Astrocyte (in vitro differentiated cells and primary cell): ENCODE data around the gene MYH9. TPM values are rescaled to one million over a fixed set of nuclear protein-coding genes. Genes with fewer than 3 reads are reported as not detected.
A peak's percentile ranks its signal among the peaks of the same experiment; 100 is the strongest.

ENCODE experiments used
- DNase-seq: peaks from one replicate; pipeline ENCODE4 v3.0.0-alpha.2; 2010; ENCODE audit warnings: low read depth
- FAIRE-seq: peaks from 2 replicates; lab custom pipeline; 2011; peaks lifted over from hg19 to GRCh38; lab: Jason Lieb, UNC
- H2AFZ ChIP-seq: 2 replicates; pipeline ENCODE4 v1.6.0; 2012; ENCODE audit warnings: low read depth, low read length, inconsistent platforms
- H3K27ac ChIP-seq: 2 replicates; pipeline ENCODE4 v1.5.1; 2011; ENCODE audit warnings: low read depth, low read length, inconsistent platforms
- H3K27me3 ChIP-seq: 2 replicates; pipeline ENCODE4 v1.6.0; 2011; ENCODE audit warnings: low read length, inconsistent platforms; ENCODE audit not compliant: insufficient read depth
- H3K36me3 ChIP-seq: 2 replicates; pipeline ENCODE4 v1.5.1; 2011; ENCODE audit warnings: low read length, inconsistent platforms; ENCODE audit not compliant: insufficient read depth
- H3K4me1 ChIP-seq: 2 replicates; pipeline ENCODE4 v1.5.1; 2011; ENCODE audit warnings: low read length, inconsistent platforms; ENCODE audit not compliant: insufficient read depth
- H3K4me2 ChIP-seq: 2 replicates; pipeline ENCODE4 v1.6.0; 2012; ENCODE audit warnings: low read length, inconsistent platforms
- H3K4me3 ChIP-seq: 2 replicates; pipeline ENCODE4 v1.5.1; 2011; ENCODE audit warnings: low read depth, mild to moderate bottlenecking, low read length, inconsistent platforms; ENCODE audit not compliant: insufficient read depth
- H3K79me2 ChIP-seq: 2 replicates; pipeline ENCODE4 v1.6.0; 2012; ENCODE audit warnings: mild to moderate bottlenecking, low read length, inconsistent platforms; ENCODE audit not compliant: insufficient read depth
- H3K9ac ChIP-seq: 2 replicates; pipeline ENCODE4 v1.6.0; 2012; ENCODE audit warnings: mild to moderate bottlenecking, low read length, inconsistent platforms
- H3K9me3 ChIP-seq: 2 replicates; pipeline ENCODE4 v1.5.1; 2012; ENCODE audit warnings: low read depth, mild to moderate bottlenecking, low read length, inconsistent platforms; ENCODE audit not compliant: insufficient read depth
- H4K20me1 ChIP-seq: 2 replicates; pipeline ENCODE4 v1.6.0; 2012; ENCODE audit warnings: low read length, inconsistent platforms; ENCODE audit not compliant: insufficient read depth
- H3K27ac Mint-ChIP-seq: one replicate; pipeline ENCODE4 v1.8.0; 2021; ENCODE audit warnings: mild to moderate bottlenecking, mixed read lengths; ENCODE audit not compliant: unreplicated experiment
- H3K27me3 Mint-ChIP-seq: one replicate; pipeline ENCODE4 v1.8.0; 2021; ENCODE audit warnings: low read depth, mixed read lengths; ENCODE audit not compliant: unreplicated experiment
- H3K36me3 Mint-ChIP-seq: one replicate; pipeline ENCODE4 v1.8.0; 2021; ENCODE audit warnings: low read depth, mixed read lengths; ENCODE audit not compliant: unreplicated experiment
- H3K4me1 Mint-ChIP-seq: one replicate; pipeline ENCODE4 v1.8.0; 2021; ENCODE audit warnings: low read depth, mixed read lengths; ENCODE audit not compliant: unreplicated experiment
- H3K4me3 Mint-ChIP-seq: one replicate; pipeline ENCODE4 v1.8.0; 2021; ENCODE audit warnings: mild to moderate bottlenecking, moderate library complexity, mixed read lengths; ENCODE audit not compliant: unreplicated experiment
- H3K9me3 Mint-ChIP-seq: one replicate; pipeline ENCODE4 v1.8.0; 2021; ENCODE audit warnings: mild to moderate bottlenecking, mixed read lengths; ENCODE audit not compliant: unreplicated experiment
- CTCF ChIP-seq: IDR thresholded peaks from 2 replicates; pipeline ENCODE4 v1.5.1; 2011; ENCODE audit warnings: low read depth, mild to moderate bottlenecking, inconsistent platforms, low read length, moderate library complexity; ENCODE audit not compliant: insufficient read depth
- EZH2 ChIP-seq: IDR thresholded peaks from 2 replicates; pipeline ENCODE4 v1.6.1; 2012; ENCODE audit warnings: mild to moderate bottlenecking, low read length, inconsistent platforms; ENCODE audit not compliant: insufficient read depth
- total RNA-seq: library from RNA; stranded (reverse); gene quantifications from 2 replicates; pipeline ENCODE4 v1.2.1, GENCODE V29; 2021

MYH9 gene
- total RNA-seq, 1 donor from 2014 or later: 2,278 TPM

- Histone ChIP-seq H3K79me2 (peaks cover 28% of the 10 kb centered on the region), H4K20me1 (peaks cover 27% of the 10 kb centered on the region), H3K27ac (peak within 1 kb of the TSS; percentile 62), H2AFZ (peak within 1 kb of the TSS; percentile 63), H3K27me3 (no peaks in the 10 kb centered on the region), H3K4me3 (peak within 1 kb of the TSS; percentile 84), H3K36me3 (no peaks in the 10 kb centered on the region), H3K4me2 (peak within 1 kb of the TSS; percentile 92), H3K9me3 (no peaks in the 10 kb centered on the region), H3K9ac (peak within 1 kb of the TSS; percentile 85), H3K4me1 (peaks cover 29% of the 10 kb centered on the region)
- TF ChIP-seq EZH2: no peak
- TF ChIP-seq CTCF: peak; percentile 51
- H3K27me3 Mint-ChIP-seq: no peaks in the 10 kb centered on the region
- DNase-seq: peak; percentile 87
- H3K36me3 Mint-ChIP-seq: peaks cover 18% of the 10 kb centered on the region
- FAIRE-seq: peak; percentile 82
- peaks cover 50% of the 10 kb centered on the region for H3K4me1 Mint-ChIP-seq
- H3K27ac Mint-ChIP-seq: peak within 1 kb of the TSS; percentile 99
- H3K9me3 Mint-ChIP-seq: peaks cover 2% of the 10 kb centered on the region
- peak within 1 kb of the TSS; percentile 93 for H3K4me3 Mint-ChIP-seq
Measured at GRCh38 chr22:36239401-36240171, 148.2 kb downstream of the MYH9 start, which contains the start of gene APOL2. TSS of gene APOL2 (minus strand) at chr22:36239527. CDS start at chr22:36233162, 6,365 bp downstream.

- H3K4me1 ChIP-seq: peaks cover 29% of the 10 kb centered on the region
- Mint-ChIP-seq H3K36me3 (peaks cover 22% of the 10 kb centered on the region), H3K27ac (peak overlapping the region; percentile 99), H3K27me3 (no peaks in the 10 kb centered on the region), H3K4me1 (peaks cover 54% of the 10 kb centered on the region), H3K4me3 (peak overlapping the region; percentile 93), H3K9me3 (peaks cover 2% of the 10 kb centered on the region)
- peak overlapping the region; percentile 84 for H3K4me3 ChIP-seq
- FAIRE-seq (no peak), DNase-seq (no peak)
- peak overlapping the region; percentile 63 for H2AFZ ChIP-seq
- H3K79me2 ChIP-seq: peaks cover 28% of the 10 kb centered on the region
- peaks cover 32% of the 10 kb centered on the region for H4K20me1 ChIP-seq
- H3K9me3 ChIP-seq: no peaks in the 10 kb centered on the region
- H3K27me3 ChIP-seq: no peaks in the 10 kb centered on the region
- H3K36me3 ChIP-seq: no peaks in the 10 kb centered on the region
- H3K9ac ChIP-seq: peak overlapping the region; percentile 85
- peak overlapping the region; percentile 92 for H3K4me2 ChIP-seq
- TF ChIP-seq CTCF: no peak
- no peak for TF ChIP-seq EZH2
- H3K27ac ChIP-seq: peak overlapping the region; percentile 62
Measured at GRCh38 chr22:36239150-36239400, 148.7 kb downstream of the MYH9 start.
